ENCODE data around the gene GPX4. TPM values are rescaled to one million over a fixed set of nuclear protein-coding genes. Genes with fewer than 3 reads are reported as not detected.

GPX4 gene
- total and polyA plus RNA-seq, 12 donors = 244 to 487 (median 316) TPM

GRCh38 chr19:1070576-1070930 is 33.2 kb upstream of the GPX4 start:
- H3K27me3 ChIP-seq = peaks cover 34 to 76% (median 65%) of the 10 kb centered on the region in 7 donors
- no peak overlapping the region for H3K27ac ChIP-seq
- H3K36me3 ChIP-seq = peaks cover 0 to 43% (median 0%) of the 10 kb centered on the region in 9 donors
- no peaks in the 10 kb centered on the region for H3K9me3 ChIP-seq
- no peak for TF ChIP-seq CTCF (IDR thresholded peaks at IDR 0.05)
- H3K4me1 ChIP-seq = peaks cover 9 to 72% (median 27%) of the 10 kb centered on the region in 9 donors
- ATAC-seq (no peak), DNase-seq (no peak)
- H3K4me3 ChIP-seq = no peak overlapping the region
- intact Hi-C loops (cut with DNase I) = no loop called here
- 13 to 16% methylated on average over 21 of the region's 21 CpGs for WGBS, 2 donors

- Histone ChIP-seq H3K36me3 (peaks cover 0 to 48% (median 0%) of the 10 kb centered on the region in 9 donors), H3K9me3 (no peaks in the 10 kb centered on the region), H3K4me3 (no peak overlapping the region), H3K27me3 (peaks cover 34 to 70% (median 59%) of the 10 kb centered on the region in 7 donors), H3K27ac (no peak overlapping the region), H3K4me1 (peaks cover 8 to 72% (median 25%) of the 10 kb centered on the region in 9 donors)
- WGBS, 2 donors = 8 to 9% methylated on average over 84 to 99 of the region's 99 CpGs
- intact Hi-C loops (cut with DNase I) = no loop called here
- DNase-seq (no peak), ATAC-seq (no peak)
- no peak for TF ChIP-seq CTCF (IDR thresholded peaks at IDR 0.05)
Observed at GRCh38 chr19:1070931-1071791, 32.6 kb upstream of the GPX4 start.

GRCh38 chr19:1072371-1073015 is 31.3 kb upstream of the GPX4 start:
- peaks cover 26 to 56% (median 45%) of the 10 kb centered on the region in 7 donors for H3K27me3 ChIP-seq
- WGBS, 2 donors = 85 to 87% methylated on average over 11 of the region's 11 CpGs
- no peak for TF ChIP-seq CTCF (IDR thresholded peaks at IDR 0.05)
- peaks cover 0 to 48% (median 0%) of the 10 kb centered on the region in 9 donors for H3K36me3 ChIP-seq
- H3K9me3 ChIP-seq = no peaks in the 10 kb centered on the region
- DNase-seq (no peak), ATAC-seq (no peak)
- no peak overlapping the region for H3K27ac ChIP-seq
- H3K4me1 ChIP-seq = peaks cover under 1 to 78% (median 15%) of the 10 kb centered on the region in 9 donors
- intact Hi-C loops (cut with DNase I) = no loop called here
- H3K4me3 ChIP-seq = no peak overlapping the region

GRCh38 chr19:1073063-1073955 is 30.5 kb upstream of the GPX4 start:
- peaks cover 0 to 49% (median 0%) of the 10 kb centered on the region in 9 donors for H3K36me3 ChIP-seq
- no peak overlapping the region for H3K27ac ChIP-seq
- peaks cover 18 to 48% (median 37%) of the 10 kb centered on the region in 7 donors for H3K27me3 ChIP-seq
- peak in 1 of 8 donors; percentile 9 for ATAC-seq
- H3K9me3 ChIP-seq = no peaks in the 10 kb centered on the region
- H3K4me3 ChIP-seq = no peak overlapping the region
- intact Hi-C loops (cut with DNase I) = no loop called here
- H3K4me1 ChIP-seq = peaks cover 0 to 82% (median 13%) of the 10 kb centered on the region in 9 donors
- no peak for TF ChIP-seq CTCF (IDR thresholded peaks at IDR 0.05)
- WGBS, 2 donors = 92 to 94% methylated on average over 29 to 30 of the region's 30 CpGs
- DNase-seq = no peak

Data from heart right ventricle (tissue), 16 donors.